GM12878 (cell line): ENCODE results near the gene PPIG. TPM values are rescaled to one million over a fixed set of nuclear protein-coding genes. Genes with fewer than 3 reads are reported as not detected.

ENCODE experiments used
- ATAC-seq: fragments of 200-7000 bp; cut with Tn5 transposase; 3 replicates; pipeline ENCODE4 v1.9.1; 2020; ENCODE audit warnings: mild to moderate bottlenecking, moderate library complexity
- BruUV-seq: library from RNA; stranded (reverse); fragments of 400-500 nt; replicated peaks from 2 replicates; lab custom pipeline; 2021; lab: Mats Ljungman, UMichigan
- CTCF ChIA-PET: fragments of 300-600 bp; sonication (Branson Sonifier 250); formaldehyde crosslinking; extraction: SDS; loops from one replicate; lab custom pipeline; 2021; ENCODE audit warnings: inconsistent platforms; lab: Yijun Ruan, JAX
- POLR2A ChIA-PET: fragments of 350-600 bp; formaldehyde crosslinking; extraction: SDS; loops from one replicate; lab custom pipeline; 2021; ENCODE audit warnings: inconsistent platforms; lab: Charles Lee
- RAD21 ChIA-PET: fragments of 300-600 bp; sonication (Branson Sonifier 250); formaldehyde crosslinking; loops from one replicate; lab custom pipeline; 2023; ENCODE audit warnings: antibody characterized with exemption; ENCODE audit not compliant: unreplicated experiment; lab: Charles Lee
- SMC1A ChIA-PET: fragments of 300-600 bp; sonication (Branson Sonifier 250); formaldehyde crosslinking; loops from one replicate; lab custom pipeline; 2023; ENCODE audit not compliant: unreplicated experiment, uncharacterized antibody; lab: Charles Lee
- DNase-seq: peaks from one replicate; pipeline ENCODE4 v3.0.0-alpha.2; 2011; ENCODE audit warnings: low read depth, low spot score
- FAIRE-seq: peaks from 3 replicates; lab custom pipeline; 2011; peaks lifted over from hg19 to GRCh38; lab: Jason Lieb, UNC
- H2AFZ ChIP-seq: 2 replicates; pipeline ENCODE4 v1.6.0; 2011; ENCODE audit warnings: low read depth, low read length, control low read depth; ENCODE audit not compliant: control insufficient read depth
- H3K27ac ChIP-seq: 2 replicates; pipeline ENCODE4 v1.5.1; 2011; ENCODE audit warnings: control low read depth; ENCODE audit not compliant: control insufficient read depth, insufficient read depth
- H3K27me3 ChIP-seq, 2 experiments: replicated peaks in 1 of 2; 2 replicates each; pipeline versions ENCODE4 v1.6.0 to v1.6.1; 2011; ENCODE audit warnings: low read length in 1 of 2; ENCODE audit not compliant: control insufficient read depth in 2 of 2, insufficient read depth in 2 of 2
- H3K36me3 ChIP-seq, 2 experiments: 2 replicates each; pipeline ENCODE4 v1.5.1; 2011; ENCODE audit warnings: low read length in 1 of 2; ENCODE audit not compliant: control insufficient read depth in 2 of 2, insufficient read depth in 2 of 2
- H3K4me1 ChIP-seq: 2 replicates; pipeline ENCODE4 v1.6.1; 2011; ENCODE audit warnings: mild to moderate bottlenecking, low read length, moderate library complexity, mixed read lengths; ENCODE audit not compliant: control insufficient read depth, insufficient read depth
- H3K4me2 ChIP-seq: 2 replicates; pipeline ENCODE4 v1.6.0; 2011; ENCODE audit warnings: control low read depth; ENCODE audit not compliant: control insufficient read depth, insufficient read depth
- H3K4me3 ChIP-seq: fragments of 200-600 bp; sonication (generic); 2 replicates; pipeline ENCODE4 v1.5.1; 2016
- H3K79me2 ChIP-seq: 2 replicates; pipeline ENCODE4 v1.6.0; 2011; ENCODE audit warnings: low read length; ENCODE audit not compliant: control insufficient read depth, insufficient read depth
- H3K9ac ChIP-seq: 2 replicates; pipeline ENCODE4 v1.8.0; 2011; ENCODE audit warnings: low read length, control low read depth, mixed read lengths; ENCODE audit not compliant: control insufficient read depth, insufficient read depth
- H3K9me3 ChIP-seq: replicated peaks from 3 replicates; pipeline ENCODE4 v1.5.1; 2011; ENCODE audit warnings: mild to moderate bottlenecking, low read length; ENCODE audit not compliant: control insufficient read depth, insufficient read depth
- H4K20me1 ChIP-seq: 2 replicates; pipeline ENCODE4 v1.6.0; 2011; ENCODE audit not compliant: control insufficient read depth, insufficient read depth
- ASH2L ChIP-seq: fragments of 300-600, 200-600 bp; sonication (generic); IDR thresholded peaks from 2 replicates; pipeline ENCODE4 v1.6.1; 2017; ENCODE audit warnings: low read depth, mild to moderate bottlenecking, borderline replicate concordance
- BMI1 ChIP-seq: fragments of 450-650 bp; IDR thresholded peaks from 2 replicates; pipeline ENCODE4 v1.6.1; 2016; ENCODE audit warnings: mild to moderate bottlenecking, moderate library complexity, borderline replicate concordance
- CREM ChIP-seq: IDR thresholded peaks from 2 replicates; pipeline ENCODE4 v1.6.1; 2014; ENCODE audit warnings: antibody characterized with exemption, low read depth
- HCFC1 ChIP-seq: fragments of 150-350 bp; IDR thresholded peaks from 2 replicates; pipeline ENCODE4 v1.6.1; 2014; ENCODE audit warnings: low read length
- HDAC2 ChIP-seq: fragments of 200-600 bp; sonication (generic); IDR thresholded peaks from 2 replicates; pipeline ENCODE4 v1.6.1; 2017
- MTA2 ChIP-seq: fragments of 450-650 bp; IDR thresholded peaks from 2 replicates; pipeline ENCODE4 v1.6.1; 2016; ENCODE audit warnings: low read depth, mild to moderate bottlenecking, moderate library complexity
- MXI1 ChIP-seq: fragments of 150-350 bp; IDR thresholded peaks from 2 replicates; pipeline ENCODE4 v1.6.1; 2011; ENCODE audit warnings: low read depth, mild to moderate bottlenecking, inconsistent platforms, low read length, improper control_type of control experiment
- MYB ChIP-seq: fragments of 150-350 bp; IDR thresholded peaks from 2 replicates; pipeline ENCODE4 v1.6.1; 2014; ENCODE audit warnings: mild to moderate bottlenecking, low read depth, low read length, borderline replicate concordance
- RAD21 ChIP-seq: IDR thresholded peaks from 2 replicates; pipeline ENCODE4 v1.6.1; 2011; ENCODE audit warnings: mild to moderate bottlenecking, low read depth, low read length, moderate library complexity; ENCODE audit not compliant: insufficient read depth
- RFX5 ChIP-seq: IDR thresholded peaks from 2 replicates; pipeline ENCODE4 v1.6.1; 2011; ENCODE audit warnings: low read depth, low read length, improper control_type of control experiment
- ZSCAN29 ChIP-seq: fragments of 450-650 bp; IDR thresholded peaks from 2 replicates; pipeline ENCODE4 v1.6.1; 2017; ENCODE audit warnings: mild to moderate bottlenecking, moderate library complexity
- WGBS: methylation state at CpG from one replicate; pipeline ENCODE4 v1.1.6; 2016; ENCODE audit warnings: low lambda C conversion rate; ENCODE audit not compliant: insufficient replicate concordance, insufficient coverage; ENCODE audit errors: missing lambda C conversion rate; 5-methylcytosine and 5-hydroxymethylcytosine counted together
- in situ Hi-C: fragments of 300-500 bp; cut with MboI; formaldehyde crosslinking; loops from 9 replicates; pipeline ENCODE4 v1.14.3; 2018; ENCODE audit warnings: mixed read lengths
- intact Hi-C: fragments of 100-400 bp; cut with micrococcal nuclease; formaldehyde crosslinking; loops from one replicate; pipeline ENCODE4 v1.14.2; 2022; ENCODE audit not compliant: unreplicated experiment
- polyA plus RNA-seq, 11 experiments: library from polyadenylated mRNA; depleted of rRNA in 4 of 11; unstranded in 6 of 11; stranded (reverse) in 5 of 11; fragments of >200 nt; fragmentation: Nextera tagmentation in 4 of 11; fragmentation: Illumina TruSeq in 1 of 11; extraction: Ambion mirVana in 4 of 11; extraction: Trizol in 1 of 11; gene quantifications; 1 replicate in 1 of 11; 2 replicates in 10 of 11; pipeline versions ENCODE4 v1.2.1 to v1.2.3, GENCODE V29; 2011 to 2016; ENCODE audit warnings: inconsistent platforms in 2 of 11, missing spikeins in 2 of 11, low read depth in 1 of 11
- total RNA-seq, 4 experiments: library from RNA; depleted of rRNA in 3 of 4; stranded (reverse); fragments of >200 nt in 3 of 4; fragmentation: Illumina TruSeq in 1 of 4; extraction: Trizol in 1 of 4; gene quantifications; 2 replicates each; pipeline versions ENCODE4 v1.2.1 to v1.2.3, GENCODE V29; 2013 to 2021
- TF ChIP-seq, protein P1 (sequence below): fragments of 450-650 bp; conservative IDR thresholded peaks from 2 replicates; pipeline ENCODE4 v1.6.1; 2017; ENCODE audit warnings: mild to moderate bottlenecking, moderate library complexity
- TF ChIP-seq, protein P2 (sequence below): fragments of 450-650 bp; IDR thresholded peaks from 2 replicates; pipeline ENCODE4 v1.6.1; 2017; ENCODE audit warnings: mild to moderate bottlenecking, moderate library complexity
- TF ChIP-seq, protein P3 (sequence below): fragments of 450-650 bp; IDR thresholded peaks from 2 replicates; pipeline ENCODE4 v1.6.1; 2017; ENCODE audit warnings: mild to moderate bottlenecking, moderate library complexity

PPIG gene
- total and polyA plus RNA-seq, 10 of the 15 experiments (the other 5 are each of a cell fraction or from before 2014, with no cell fraction given) = 22.3 to 147 (median 95.2) TPM

DNA sequence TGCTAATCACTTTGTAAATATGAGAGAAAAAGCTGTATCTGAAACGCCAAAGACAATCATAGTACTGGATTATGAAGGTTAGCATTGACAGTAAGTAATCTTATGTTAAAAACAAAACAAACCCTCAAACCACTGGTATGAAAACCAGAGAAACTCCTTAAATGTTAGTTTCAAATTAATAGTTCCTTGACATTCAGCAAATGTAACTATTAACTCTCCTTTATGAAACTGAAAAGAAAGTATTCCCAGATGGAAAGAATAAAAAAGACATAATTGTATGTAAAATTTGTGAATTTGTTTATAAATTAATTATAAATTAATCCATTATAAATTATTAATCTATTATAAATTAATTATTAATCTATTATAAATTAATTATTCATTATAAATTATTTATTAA lies 22.8 kb upstream of the PPIG start:
- Histone ChIP-seq H3K4me1 (no peaks in the 10 kb centered on the region), H3K9me3 (peaks cover 2% of the 10 kb centered on the region; the same call in 2 of the 3 replicates), H2AFZ (no peak overlapping the region)
- 95% methylated on average over 1 of the region's 1 CpG for WGBS
- FAIRE-seq (peak; percentile 7), ATAC-seq (no peak)
- ChIA-PET POLR2A (interaction anchor here (0.6 kb wide), 1 partner anchor 1296 kb away, joined by 4 read pairs; no protein-coding TSS in a partner anchor), RAD21 (no interaction called here), CTCF (interaction anchor here (1.1 kb wide), 1 partner anchor 33 kb away, joined by 3 read pairs; no protein-coding TSS in a partner anchor)
- intact Hi-C loops = no loop called here
- TF ChIP-seq, protein P1, sequence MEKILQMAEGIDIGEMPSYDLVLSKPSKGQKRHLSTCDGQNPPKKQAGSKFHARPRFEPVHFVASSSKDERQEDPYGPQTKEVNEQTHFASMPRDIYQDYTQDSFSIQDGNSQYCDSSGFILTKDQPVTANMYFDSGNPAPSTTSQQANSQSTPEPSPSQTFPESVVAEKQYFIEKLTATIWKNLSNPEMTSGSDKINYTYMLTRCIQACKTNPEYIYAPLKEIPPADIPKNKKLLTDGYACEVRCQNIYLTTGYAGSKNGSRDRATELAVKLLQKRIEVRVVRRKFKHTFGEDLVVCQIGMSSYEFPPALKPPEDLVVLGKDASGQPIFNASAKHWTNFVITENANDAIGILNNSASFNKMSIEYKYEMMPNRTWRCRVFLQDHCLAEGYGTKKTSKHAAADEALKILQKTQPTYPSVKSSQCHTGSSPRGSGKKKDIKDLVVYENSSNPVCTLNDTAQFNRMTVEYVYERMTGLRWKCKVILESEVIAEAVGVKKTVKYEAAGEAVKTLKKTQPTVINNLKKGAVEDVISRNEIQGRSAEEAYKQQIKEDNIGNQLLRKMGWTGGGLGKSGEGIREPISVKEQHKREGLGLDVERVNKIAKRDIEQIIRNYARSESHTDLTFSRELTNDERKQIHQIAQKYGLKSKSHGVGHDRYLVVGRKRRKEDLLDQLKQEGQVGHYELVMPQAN = no peak
- TF ChIP-seq MTA2 (no peak), HCFC1 (no peak), HDAC2 (no peak), CREM (no peak), RFX5 (no peak), RAD21 (no peak), MXI1 (no peak), ASH2L (no peak), MYB (no peak), BMI1 (no peak), ZSCAN29 (no peak)
- TF ChIP-seq, protein P2, sequence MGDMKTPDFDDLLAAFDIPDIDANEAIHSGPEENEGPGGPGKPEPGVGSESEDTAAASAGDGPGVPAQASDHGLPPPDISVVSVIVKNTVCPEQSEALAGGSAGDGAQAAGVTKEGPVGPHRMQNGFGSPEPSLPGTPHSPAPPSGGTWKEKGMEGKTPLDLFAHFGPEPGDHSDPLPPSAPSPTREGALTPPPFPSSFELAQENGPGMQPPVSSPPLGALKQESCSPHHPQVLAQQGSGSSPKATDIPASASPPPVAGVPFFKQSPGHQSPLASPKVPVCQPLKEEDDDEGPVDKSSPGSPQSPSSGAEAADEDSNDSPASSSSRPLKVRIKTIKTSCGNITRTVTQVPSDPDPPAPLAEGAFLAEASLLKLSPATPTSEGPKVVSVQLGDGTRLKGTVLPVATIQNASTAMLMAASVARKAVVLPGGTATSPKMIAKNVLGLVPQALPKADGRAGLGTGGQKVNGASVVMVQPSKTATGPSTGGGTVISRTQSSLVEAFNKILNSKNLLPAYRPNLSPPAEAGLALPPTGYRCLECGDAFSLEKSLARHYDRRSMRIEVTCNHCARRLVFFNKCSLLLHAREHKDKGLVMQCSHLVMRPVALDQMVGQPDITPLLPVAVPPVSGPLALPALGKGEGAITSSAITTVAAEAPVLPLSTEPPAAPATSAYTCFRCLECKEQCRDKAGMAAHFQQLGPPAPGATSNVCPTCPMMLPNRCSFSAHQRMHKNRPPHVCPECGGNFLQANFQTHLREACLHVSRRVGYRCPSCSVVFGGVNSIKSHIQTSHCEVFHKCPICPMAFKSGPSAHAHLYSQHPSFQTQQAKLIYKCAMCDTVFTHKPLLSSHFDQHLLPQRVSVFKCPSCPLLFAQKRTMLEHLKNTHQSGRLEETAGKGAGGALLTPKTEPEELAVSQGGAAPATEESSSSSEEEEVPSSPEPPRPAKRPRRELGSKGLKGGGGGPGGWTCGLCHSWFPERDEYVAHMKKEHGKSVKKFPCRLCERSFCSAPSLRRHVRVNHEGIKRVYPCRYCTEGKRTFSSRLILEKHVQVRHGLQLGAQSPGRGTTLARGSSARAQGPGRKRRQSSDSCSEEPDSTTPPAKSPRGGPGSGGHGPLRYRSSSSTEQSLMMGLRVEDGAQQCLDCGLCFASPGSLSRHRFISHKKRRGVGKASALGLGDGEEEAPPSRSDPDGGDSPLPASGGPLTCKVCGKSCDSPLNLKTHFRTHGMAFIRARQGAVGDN = no peak
- TF ChIP-seq, protein P3, sequence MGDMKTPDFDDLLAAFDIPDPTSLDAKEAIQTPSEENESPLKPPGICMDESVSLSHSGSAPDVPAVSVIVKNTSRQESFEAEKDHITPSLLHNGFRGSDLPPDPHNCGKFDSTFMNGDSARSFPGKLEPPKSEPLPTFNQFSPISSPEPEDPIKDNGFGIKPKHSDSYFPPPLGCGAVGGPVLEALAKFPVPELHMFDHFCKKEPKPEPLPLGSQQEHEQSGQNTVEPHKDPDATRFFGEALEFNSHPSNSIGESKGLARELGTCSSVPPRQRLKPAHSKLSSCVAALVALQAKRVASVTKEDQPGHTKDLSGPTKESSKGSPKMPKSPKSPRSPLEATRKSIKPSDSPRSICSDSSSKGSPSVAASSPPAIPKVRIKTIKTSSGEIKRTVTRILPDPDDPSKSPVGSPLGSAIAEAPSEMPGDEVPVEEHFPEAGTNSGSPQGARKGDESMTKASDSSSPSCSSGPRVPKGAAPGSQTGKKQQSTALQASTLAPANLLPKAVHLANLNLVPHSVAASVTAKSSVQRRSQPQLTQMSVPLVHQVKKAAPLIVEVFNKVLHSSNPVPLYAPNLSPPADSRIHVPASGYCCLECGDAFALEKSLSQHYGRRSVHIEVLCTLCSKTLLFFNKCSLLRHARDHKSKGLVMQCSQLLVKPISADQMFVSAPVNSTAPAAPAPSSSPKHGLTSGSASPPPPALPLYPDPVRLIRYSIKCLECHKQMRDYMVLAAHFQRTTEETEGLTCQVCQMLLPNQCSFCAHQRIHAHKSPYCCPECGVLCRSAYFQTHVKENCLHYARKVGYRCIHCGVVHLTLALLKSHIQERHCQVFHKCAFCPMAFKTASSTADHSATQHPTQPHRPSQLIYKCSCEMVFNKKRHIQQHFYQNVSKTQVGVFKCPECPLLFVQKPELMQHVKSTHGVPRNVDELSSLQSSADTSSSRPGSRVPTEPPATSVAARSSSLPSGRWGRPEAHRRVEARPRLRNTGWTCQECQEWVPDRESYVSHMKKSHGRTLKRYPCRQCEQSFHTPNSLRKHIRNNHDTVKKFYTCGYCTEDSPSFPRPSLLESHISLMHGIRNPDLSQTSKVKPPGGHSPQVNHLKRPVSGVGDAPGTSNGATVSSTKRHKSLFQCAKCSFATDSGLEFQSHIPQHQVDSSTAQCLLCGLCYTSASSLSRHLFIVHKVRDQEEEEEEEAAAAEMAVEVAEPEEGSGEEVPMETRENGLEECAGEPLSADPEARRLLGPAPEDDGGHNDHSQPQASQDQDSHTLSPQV = no peak
- TF ChIP-seq, all 136 proteins: peak for 0
- no TSS peak for BruUV-seq
- in situ Hi-C loops = no loop called here
- no peaks in the 10 kb centered on the region for H3K27me3 ChIP-seq
- no peak overlapping the region for H3K4me3 ChIP-seq
- H3K4me2 ChIP-seq = no peak overlapping the region
- H3K27ac ChIP-seq = no peak overlapping the region
- no peaks in the 10 kb centered on the region for H4K20me1 ChIP-seq
- peaks cover 1 to 12% of the 10 kb centered on the region in 2 experiments; a peak in 1 of 4 replicates for H3K36me3 ChIP-seq
- no peak overlapping the region for H3K9ac ChIP-seq
- no peaks in the 10 kb centered on the region for H3K79me2 ChIP-seq
- SMC1A ChIA-PET = interaction anchor here (1.5 kb wide), 1 partner anchor 11 kb away, joined by 3 read pairs; no protein-coding TSS in a partner anchor
- DNase-seq = no peak
